Activated CD8-positive, alpha-beta memory T cell treated with anti-CD3 and anti-CD28 coated beads for 48 hours (primary cell): ENCODE measurements around the gene CBX6.
"Not testable (repeated sequence)": the region's sequence is repeated elsewhere in the genome, so short reads cannot be mapped to it uniquely, and the experiment has no call there.

Experiments
- DNase-seq, 3 experiments: peaks; one replicate each; pipeline ENCODE4 v3.0.0-alpha.2; 2020; ENCODE audit warnings: low read depth in 2 of 3, low spot score in 2 of 3

The CBX6 gene

DNA sequence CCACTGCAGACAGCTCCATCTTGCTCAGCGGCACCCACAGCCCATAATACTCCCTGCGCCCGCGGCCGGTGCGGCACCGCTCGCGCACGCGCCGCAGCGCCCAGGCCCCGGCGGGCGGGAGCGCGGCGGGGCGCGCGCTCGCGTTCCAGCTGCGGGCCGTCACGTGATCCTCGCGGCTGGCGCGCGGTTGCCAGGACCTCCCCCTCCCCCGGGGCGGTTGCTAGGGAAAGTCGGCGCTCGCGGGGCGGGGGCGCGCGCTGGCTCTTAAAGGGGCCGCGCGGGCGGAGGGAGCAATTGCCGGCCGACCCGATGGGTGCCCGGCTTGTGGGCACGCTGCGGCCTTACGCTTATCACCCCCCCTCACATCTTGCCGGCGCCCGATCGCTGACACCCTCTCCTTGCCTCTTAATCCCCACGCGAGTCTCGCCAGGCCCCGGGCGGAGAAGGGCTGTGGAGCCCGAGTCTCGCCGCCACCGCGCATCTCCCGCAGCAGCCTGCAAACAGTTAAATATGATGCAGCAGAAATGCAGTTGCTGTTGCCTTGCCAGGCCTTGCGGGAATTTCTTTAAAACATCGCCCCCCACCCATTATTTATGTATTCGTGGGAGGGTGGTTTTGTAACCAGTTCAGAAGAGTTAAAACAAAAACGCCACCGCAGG lies at the start of gene CBX6:
Gene CBX6, minus strand, starts transcription at position 45 of the 659 bp plus-strand sequence. Its CDS starts 26 bp downstream, at position 19.
- DNase-seq: peak; percentile 87 to 94 (median 87)

DNA sequence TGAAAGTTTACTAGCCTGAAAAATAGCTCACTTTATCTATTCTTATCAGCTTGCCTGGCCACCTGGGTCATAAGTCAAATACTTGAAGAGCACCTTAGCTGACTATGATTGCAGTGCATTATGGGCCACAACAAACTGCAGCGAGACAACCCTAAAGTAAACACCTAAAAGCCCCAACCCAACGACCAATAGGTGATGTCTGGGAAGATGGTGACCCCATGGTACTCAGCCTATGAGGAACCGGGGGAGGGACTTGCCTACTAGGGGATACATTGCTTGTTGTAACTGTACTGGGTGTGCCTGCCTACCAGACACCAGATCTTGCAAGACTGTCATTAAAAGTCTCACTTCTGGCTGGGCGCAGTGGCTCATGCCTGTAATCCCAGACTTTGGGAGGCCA lies 49.8 kb upstream of the CBX6 start:
- DNase-seq: no peak

DNA sequence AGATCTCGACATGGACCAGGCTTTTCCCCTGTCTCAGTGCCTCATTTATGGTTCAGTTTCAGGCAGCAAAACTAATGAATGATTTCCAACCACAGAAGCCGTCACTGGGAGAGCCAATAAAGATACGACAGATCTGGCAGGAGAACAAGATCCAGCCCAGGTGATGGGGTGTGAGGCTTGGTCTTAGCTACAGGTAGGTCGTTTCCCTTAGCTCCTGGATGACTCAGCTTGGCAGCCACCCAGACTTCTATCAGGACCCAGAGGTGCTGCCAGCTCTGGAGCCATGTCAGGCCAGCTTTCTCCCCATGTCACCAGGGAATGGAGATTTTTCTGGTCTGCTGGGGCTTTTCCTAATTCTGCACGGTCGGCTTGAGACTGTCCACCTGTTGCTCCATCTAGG lies 49.1 kb upstream of the CBX6 start:
- no peak for DNase-seq

DNA sequence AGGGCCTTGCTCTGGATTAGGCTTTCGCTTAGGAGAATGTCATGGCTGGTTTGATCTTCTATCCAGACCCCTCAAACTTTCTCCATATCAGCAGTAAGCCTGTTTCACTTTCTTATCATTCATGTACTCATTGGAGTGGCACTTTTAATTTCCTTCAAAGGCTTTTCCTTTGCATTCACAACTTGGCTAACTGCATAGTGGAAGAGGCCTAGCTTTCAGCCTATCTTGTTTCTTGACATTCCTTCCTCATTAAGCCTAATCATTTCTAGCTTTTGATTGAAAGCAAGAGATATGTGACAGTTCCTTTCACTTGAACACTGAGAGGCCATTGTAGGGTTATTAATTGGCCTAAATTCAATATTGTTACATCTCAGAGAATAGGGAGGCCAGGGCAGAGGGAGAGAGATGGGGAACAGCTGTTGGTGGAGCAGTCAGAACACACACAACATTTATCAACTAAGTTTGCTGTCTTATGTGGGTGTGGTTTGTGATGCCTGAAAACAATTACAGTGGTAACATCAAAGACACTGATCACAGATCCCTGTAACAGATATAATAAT lies 47.7 kb upstream of the CBX6 start:
- DNase-seq: no peak

DNA sequence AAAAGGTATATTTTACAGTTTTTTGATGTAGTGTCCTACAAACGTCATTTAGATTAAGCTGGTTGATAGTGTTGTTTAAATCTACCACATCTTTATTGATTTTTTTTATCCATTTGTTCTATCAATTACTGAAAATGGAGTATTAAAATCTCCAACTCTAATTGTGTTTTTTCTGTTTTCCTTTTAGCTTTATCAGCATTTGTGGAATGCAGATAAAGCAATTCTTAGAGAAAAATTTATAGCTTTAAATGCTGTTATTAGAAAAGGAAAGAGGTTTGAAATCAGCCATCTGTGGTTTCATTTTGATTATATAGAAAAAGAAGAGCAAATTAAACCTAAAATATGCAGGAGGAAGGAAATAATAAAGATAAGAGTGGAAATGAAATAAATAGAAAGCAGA lies 39.4 kb upstream of the CBX6 start:
- no peak for DNase-seq

DNA sequence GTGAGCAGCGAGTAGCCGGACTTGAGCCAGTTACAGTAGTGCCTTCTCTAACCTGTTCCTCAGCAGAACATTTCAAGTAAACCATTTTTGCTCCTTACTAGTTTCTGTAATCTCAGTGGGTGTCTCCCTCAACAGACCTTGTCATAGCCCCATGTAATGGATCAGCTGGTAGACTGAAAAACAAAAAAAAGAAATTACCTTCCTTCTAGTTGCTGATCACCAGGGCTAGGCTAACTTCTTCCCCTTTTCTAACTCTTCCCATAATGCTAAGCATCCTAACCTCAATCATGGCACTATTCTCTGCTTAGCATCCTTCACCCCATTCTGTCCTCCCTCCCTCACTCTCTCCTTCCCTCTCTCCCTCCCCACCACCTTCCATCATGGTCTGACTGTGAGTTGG lies 35.8 kb upstream of the CBX6 start:
- DNase-seq: no peak

GRCh38 chr22:38906052-38906451 lies 34.0 kb upstream of the CBX6 start:
- no peak for DNase-seq

DNA sequence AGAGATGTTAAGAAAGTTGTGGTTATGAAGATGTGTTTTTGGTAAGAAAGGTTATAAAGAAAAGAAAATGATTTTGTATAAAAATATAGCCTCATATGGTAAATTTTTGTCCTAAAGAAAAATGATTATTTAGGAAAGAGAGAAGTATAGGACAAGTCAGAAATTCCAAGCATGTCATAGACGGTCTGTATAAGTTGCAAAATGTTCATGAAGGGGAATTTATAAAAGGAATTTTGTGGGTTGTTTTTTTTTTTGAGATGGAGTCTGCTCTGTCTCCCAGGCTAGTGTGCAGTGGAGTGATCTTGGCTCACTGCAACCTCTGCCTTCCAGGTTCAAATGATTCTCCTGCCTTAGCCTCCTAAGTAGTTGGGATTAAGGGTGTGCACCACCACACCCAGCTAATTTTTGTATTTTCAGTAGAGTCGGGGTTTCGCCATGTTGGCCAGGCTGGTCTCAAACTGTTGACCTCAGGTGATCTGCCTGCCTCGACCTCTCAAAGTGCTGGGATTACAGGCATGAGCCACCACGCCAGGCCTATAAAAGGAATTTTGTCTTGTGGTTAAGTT lies 32.1 kb upstream of the CBX6 start:
- not testable (repeated sequence) for DNase-seq

DNA sequence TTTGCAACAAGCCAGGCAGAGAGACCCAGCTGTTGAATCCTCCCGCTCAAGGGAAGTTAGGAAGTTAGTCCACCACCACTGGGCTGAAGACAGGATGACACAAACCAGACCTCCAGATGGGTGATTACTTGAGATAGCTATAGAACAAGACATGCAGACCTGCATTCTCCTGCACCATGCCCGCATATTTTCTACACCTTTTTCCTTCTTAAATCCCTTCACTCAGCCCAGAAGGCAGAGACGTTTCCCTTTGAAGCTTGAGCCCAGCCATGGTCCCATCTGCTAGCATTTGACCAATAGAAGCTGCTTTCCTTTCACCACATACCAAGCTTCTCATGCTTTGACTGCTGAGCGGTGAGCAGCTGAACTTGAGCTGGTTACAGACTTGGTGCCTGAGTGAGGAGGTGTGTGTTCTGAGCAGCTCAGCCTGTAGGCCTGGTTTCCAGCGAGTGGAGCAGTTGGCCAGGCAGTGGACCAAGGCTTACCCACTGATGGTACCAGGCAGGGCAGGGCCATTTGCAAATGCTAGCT lies 29.2 kb upstream of the CBX6 start:
- no peak for DNase-seq

- no peak for DNase-seq
Measured at GRCh38 chr22:38900677-38901076, 28.7 kb upstream of the CBX6 start.

- no peak for DNase-seq
Measured at GRCh38 chr22:38891256-38891655, 19.2 kb upstream of the CBX6 start.

DNA sequence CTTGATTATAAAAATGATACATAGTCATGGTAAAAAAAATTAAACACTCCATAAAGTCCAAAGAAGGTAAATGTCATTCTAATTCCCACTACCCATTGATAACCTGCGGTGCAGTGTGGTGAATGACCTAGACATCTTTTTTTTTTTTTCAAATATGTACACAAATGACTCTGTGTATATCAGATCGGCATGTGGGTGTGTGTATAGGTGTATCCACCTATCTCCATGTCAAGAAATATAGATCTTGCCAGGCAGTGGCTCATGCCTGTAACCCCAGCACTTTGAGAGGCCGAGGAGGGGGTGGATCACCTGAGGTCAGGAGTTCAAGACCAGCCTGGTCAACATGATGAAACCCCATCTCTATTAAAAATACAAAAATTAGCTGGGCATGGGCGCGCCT lies 18.4 kb upstream of the CBX6 start:
- DNase-seq: no peak

DNA sequence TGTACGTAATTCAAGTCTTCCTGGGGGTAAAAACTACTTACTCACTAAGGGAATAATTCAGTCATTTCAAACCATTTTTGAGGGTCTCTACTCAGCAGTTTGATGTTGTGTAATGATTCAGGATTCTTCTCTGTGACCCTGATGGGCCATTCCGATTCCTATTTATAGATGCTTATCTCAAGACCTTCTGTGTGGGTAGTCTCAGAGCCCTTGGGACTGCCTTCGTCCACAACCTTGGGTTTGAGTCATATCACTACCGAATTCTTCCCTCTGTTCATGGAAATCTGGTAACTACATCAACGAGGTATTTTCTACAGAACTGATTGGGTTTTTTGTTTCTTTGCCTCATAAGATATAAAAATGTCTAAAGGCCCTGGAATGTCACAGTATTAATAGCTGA lies 14.3 kb upstream of the CBX6 start:
- DNase-seq: no peak

- DNase-seq: no peak
Measured at GRCh38 chr22:38882972-38883622, 11.1 kb upstream of the CBX6 start.

DNA sequence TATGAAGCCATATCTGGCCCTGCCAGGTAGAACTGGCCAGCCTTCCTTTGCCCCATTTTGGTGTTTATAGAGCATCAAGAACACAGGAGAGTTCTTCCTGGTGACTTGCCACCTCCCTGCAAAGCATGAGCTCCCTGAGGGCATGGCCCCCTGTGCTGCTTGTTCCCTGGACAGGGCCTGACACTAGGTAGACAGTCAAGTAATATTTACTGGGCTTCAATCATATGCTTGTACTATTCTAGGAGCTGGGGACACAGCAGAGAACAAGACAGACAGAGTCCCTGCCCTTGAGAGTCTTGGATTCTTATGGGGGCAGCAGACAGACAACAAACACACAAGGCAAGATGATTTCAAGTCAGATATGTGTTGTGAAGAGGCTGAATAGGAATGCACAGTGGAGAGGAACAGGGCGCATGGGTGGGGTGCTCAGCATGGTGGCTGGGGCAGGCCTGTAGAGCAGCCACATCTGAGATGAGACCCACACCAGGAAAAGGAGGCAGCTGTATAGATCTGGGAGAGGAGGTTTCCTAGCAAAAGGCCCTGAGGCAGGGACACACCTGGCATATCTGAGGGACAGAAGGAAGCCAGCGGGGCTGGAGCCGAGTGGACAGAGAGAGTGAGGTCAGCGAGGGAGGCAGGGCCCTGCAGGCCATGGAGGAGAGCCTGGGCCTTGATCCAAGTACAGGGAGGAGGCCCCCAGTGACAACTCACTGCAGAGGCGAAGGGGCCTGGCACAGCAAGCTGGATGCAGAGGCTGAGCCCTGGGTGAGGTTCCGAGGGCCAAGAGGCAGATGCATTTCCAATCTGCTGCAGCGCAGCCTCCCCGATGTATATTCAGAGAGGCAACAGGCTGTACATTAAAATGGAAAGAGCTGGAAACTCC lies 10.2 kb upstream of the CBX6 start:
- no peak for DNase-seq

- DNase-seq: no peak
Measured at GRCh38 chr22:38881464-38881871, 9.5 kb upstream of the CBX6 start.

GRCh38 chr22:38879961-38880360 lies 7.9 kb upstream of the CBX6 start:
- DNase-seq: no peak

DNA sequence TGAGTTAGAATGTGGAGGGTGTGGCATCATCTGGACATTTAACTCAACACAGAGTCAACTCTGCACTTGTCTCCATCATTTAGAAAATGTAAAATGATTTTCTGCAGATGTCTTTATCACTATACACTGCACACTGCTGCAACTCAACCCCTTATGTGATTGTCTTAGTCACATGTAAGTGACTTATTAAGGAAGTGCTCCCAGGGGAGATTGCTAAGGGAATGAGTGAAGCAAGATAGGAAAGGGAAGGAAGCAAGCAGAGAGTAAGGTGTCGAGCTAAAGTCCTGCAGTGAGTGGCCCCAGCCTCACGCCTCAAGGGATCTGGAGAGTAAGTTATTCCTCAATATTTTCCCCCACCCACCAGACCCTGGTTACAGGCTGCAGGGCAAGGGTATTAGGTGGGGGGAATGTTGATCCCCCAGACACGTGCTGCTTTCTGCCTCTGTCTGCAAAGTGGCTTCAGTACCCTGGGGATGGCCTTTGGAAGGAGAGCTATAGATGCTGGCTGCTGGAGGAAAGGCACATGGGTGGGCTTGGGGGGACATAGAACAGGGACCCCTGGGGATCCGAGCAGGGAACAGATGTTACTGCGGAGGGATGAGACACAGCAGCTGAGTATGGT lies 7.2 kb upstream of the CBX6 start:
- DNase-seq: no peak

- no peak for DNase-seq
Measured at GRCh38 chr22:38878001-38878400, 6.0 kb upstream of the CBX6 start.

DNA sequence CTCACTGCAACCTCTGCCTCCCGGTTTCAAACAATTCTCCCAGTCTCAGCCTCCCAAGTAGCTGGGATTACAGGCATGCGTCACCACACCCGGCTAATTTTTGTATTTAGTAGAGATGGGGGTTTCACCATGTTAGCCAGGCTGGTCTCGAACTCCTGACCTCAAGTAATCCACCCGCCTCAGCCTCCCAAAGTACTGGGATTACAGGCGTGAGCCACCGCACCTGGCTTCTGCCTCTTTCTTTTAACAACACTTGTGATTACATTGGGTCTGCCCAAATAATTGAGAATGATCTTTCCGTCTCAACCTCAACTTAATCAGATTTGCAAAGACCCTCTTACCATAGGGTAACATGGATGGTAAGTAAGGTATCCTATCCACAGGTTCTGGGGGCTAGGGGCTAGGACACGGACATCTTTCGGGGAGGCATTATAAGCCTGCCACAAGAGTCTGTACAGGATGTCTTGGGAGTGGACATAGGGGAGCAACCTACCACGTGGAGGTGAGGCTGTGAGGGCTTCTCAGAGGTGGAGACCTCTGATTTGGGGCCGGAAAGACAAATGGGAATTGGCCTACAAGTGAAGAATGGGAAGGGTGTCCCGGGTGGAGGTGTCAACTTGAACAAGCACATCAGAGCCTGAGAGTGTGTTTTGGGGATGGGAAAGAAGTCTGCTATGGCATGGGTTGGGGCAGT lies 2.7 kb upstream of the CBX6 start:
- DNase-seq: no peak
